HG03442 (cell line): ENCODE results near the gene KRTAP2-2.

Source experiments
- ATAC-seq: cut with Tn5 transposase; IDR thresholded peaks from one replicate; pipeline ENCODE4 v1.9.1; 2021; ENCODE audit warnings: mild to moderate bottlenecking, moderate library complexity; ENCODE audit not compliant: unreplicated experiment

The KRTAP2-2 gene

GRCh38 chr17:41026715-41027471, 28.1 kb downstream of the KRTAP2-2 start, which contains the start of gene KRTAP1-5:
Gene KRTAP1-5 (minus strand): TSS chr17:41027208. CDS start chr17:41027155, 53 bp downstream.
- ATAC-seq, result no peak

GRCh38 chr17:41024697-41025096, 30.3 kb downstream of the KRTAP2-2 start:
- ATAC-seq, result no peak

GRCh38 chr17:41020336-41020735, 34.7 kb downstream of the KRTAP2-2 start:
- no peak for ATAC-seq

- ATAC-seq, result no peak
Observed at GRCh38 chr17:41019415-41019814, 35.6 kb downstream of the KRTAP2-2 start.

- no peak for ATAC-seq
Observed at GRCh38 chr17:41018541-41018940, 36.5 kb downstream of the KRTAP2-2 start.

GRCh38 chr17:41016578-41017215, 38.3 kb downstream of the KRTAP2-2 start:
- ATAC-seq, result no peak

- no peak for ATAC-seq
Observed at GRCh38 chr17:41015454-41015853, 39.6 kb downstream of the KRTAP2-2 start.

- ATAC-seq, result no peak
Observed at GRCh38 chr17:41013606-41014005, 41.4 kb downstream of the KRTAP2-2 start.

GRCh38 chr17:41013181-41013580, 41.8 kb downstream of the KRTAP2-2 start:
- ATAC-seq, result no peak

GRCh38 chr17:41012326-41013120, 42.5 kb downstream of the KRTAP2-2 start:
- no peak for ATAC-seq

GRCh38 chr17:41010441-41010840, 44.6 kb downstream of the KRTAP2-2 start:
- ATAC-seq, result no peak

GRCh38 chr17:41009936-41010335, 45.1 kb downstream of the KRTAP2-2 start:
- ATAC-seq, result no peak

GRCh38 chr17:41009301-41009760, 45.7 kb downstream of the KRTAP2-2 start:
- no peak for ATAC-seq

- ATAC-seq, result no peak
Observed at GRCh38 chr17:41008811-41009210, 46.2 kb downstream of the KRTAP2-2 start, which contains the start of gene KRTAP3-1. Gene KRTAP3-1 (minus strand): TSS chr17:41009128. CDS start chr17:41009074, 54 bp downstream.
